Mesenchymal stem cell (in vitro differentiated cells and primary cell): ENCODE measurements around the gene NUAK1.

Experiments used
- DNase-seq: peaks from one replicate; pipeline ENCODE4 v3.0.0-alpha.2; 2013
- H2AFZ ChIP-seq: one replicate; pipeline ENCODE4 v1.6.1; 2013; ENCODE audit warnings: low read depth, mild to moderate bottlenecking, control low read depth, inconsistent platforms, low read length, moderate library complexity
- H2AK5ac ChIP-seq: 2 replicates; pipeline ENCODE4 v1.6.1; 2013; ENCODE audit warnings: low read length, moderate library complexity, mild to moderate bottlenecking, inconsistent platforms; ENCODE audit not compliant: severe bottlenecking
- H2BK120ac ChIP-seq: one replicate; pipeline ENCODE4 v1.6.1; 2013; ENCODE audit warnings: low read depth, mild to moderate bottlenecking, inconsistent platforms, low read length, moderate library complexity
- H2BK12ac ChIP-seq, 2 experiments: one replicate each; pipeline ENCODE4 v1.6.1; 2013; ENCODE audit warnings: inconsistent platforms in 2 of 2, low read length in 2 of 2, mild to moderate bottlenecking in 2 of 2, moderate library complexity in 2 of 2, control low read depth in 1 of 2
- H2BK15ac ChIP-seq: one replicate; pipeline ENCODE4 v1.6.1; 2013; ENCODE audit warnings: mild to moderate bottlenecking, low read depth, inconsistent platforms; ENCODE audit not compliant: poor library complexity, severe bottlenecking
- H2BK5ac ChIP-seq: 2 replicates; pipeline ENCODE4 v1.6.1; 2013; ENCODE audit warnings: low read depth, mild to moderate bottlenecking, low read length, control low read depth, inconsistent platforms; ENCODE audit not compliant: poor library complexity, severe bottlenecking
- H3K14ac ChIP-seq, 2 experiments: one replicate each; pipeline ENCODE4 v1.6.1; 2013; ENCODE audit warnings: inconsistent platforms in 2 of 2, low read length in 2 of 2, control low read depth in 1 of 2, mild to moderate bottlenecking in 1 of 2, moderate library complexity in 1 of 2
- H3K18ac ChIP-seq, 2 experiments: one replicate each; pipeline ENCODE4 v1.6.1; 2013; ENCODE audit warnings: inconsistent platforms in 2 of 2, low read length in 2 of 2, control low read depth in 1 of 2, low read depth in 1 of 2, mild to moderate bottlenecking in 1 of 2
- H3K23ac ChIP-seq, 2 experiments: one replicate each; pipeline ENCODE4 v1.6.1; 2013; ENCODE audit warnings: inconsistent platforms in 2 of 2, low read length in 2 of 2, mild to moderate bottlenecking in 2 of 2, moderate library complexity in 2 of 2, control low read depth in 1 of 2
- H3K27ac ChIP-seq: 2 replicates; pipeline ENCODE4 v1.5.1; 2013; ENCODE audit warnings: mild to moderate bottlenecking, moderate library complexity, low read length, control low read depth, inconsistent platforms; ENCODE audit not compliant: poor library complexity, severe bottlenecking
- H3K27me3 ChIP-seq, 2 experiments: 2 replicates each; pipeline versions ENCODE4 v1.6.1 to v1.7.0; 2013; ENCODE audit warnings: low read length in 2 of 2, mild to moderate bottlenecking in 2 of 2, moderate library complexity in 2 of 2, control low read depth in 1 of 2, inconsistent platforms in 1 of 2; ENCODE audit not compliant: control insufficient read depth in 1 of 2, insufficient read depth in 1 of 2
- H3K36me3 ChIP-seq, 2 experiments: 2 replicates each; pipeline versions ENCODE4 v1.6.1 to v1.7.0; 2013; ENCODE audit warnings: low read length in 2 of 2, control low read depth in 1 of 2, inconsistent platforms in 1 of 2, low read depth in 1 of 2, mild to moderate bottlenecking in 1 of 2; ENCODE audit not compliant: insufficient read depth in 2 of 2, control insufficient read depth in 1 of 2
- H3K4ac ChIP-seq, 2 experiments: one replicate each; pipeline ENCODE4 v1.6.1; 2013; ENCODE audit warnings: inconsistent platforms in 2 of 2, low read length in 2 of 2, mild to moderate bottlenecking in 2 of 2, moderate library complexity in 2 of 2, control low read depth in 1 of 2, low read depth in 1 of 2
- H3K4me1 ChIP-seq: 2 replicates; pipeline ENCODE4 v1.6.1; 2013; ENCODE audit warnings: low read depth, low read length, control low read depth; ENCODE audit not compliant: control insufficient read depth, insufficient read depth
- H3K4me2 ChIP-seq: 2 replicates; pipeline ENCODE4 v1.6.1; 2013; ENCODE audit warnings: low read length, mild to moderate bottlenecking, inconsistent platforms; ENCODE audit not compliant: poor library complexity, severe bottlenecking
- H3K4me3 ChIP-seq, 2 experiments: 2 replicates each; pipeline versions ENCODE4 v1.5.1 to v1.7.0; 2013; ENCODE audit warnings: low read length in 2 of 2, mild to moderate bottlenecking in 2 of 2, control low read depth in 1 of 2, low read depth in 1 of 2; ENCODE audit not compliant: insufficient read depth in 1 of 2
- H3K79me1 ChIP-seq: replicated peaks from 2 replicates; pipeline ENCODE4 v1.6.1; 2013; ENCODE audit warnings: mild to moderate bottlenecking, control low read depth, low read length, inconsistent platforms; ENCODE audit not compliant: poor library complexity, severe bottlenecking
- H3K9ac ChIP-seq: 2 replicates; pipeline ENCODE4 v1.7.0; 2013; ENCODE audit warnings: mild to moderate bottlenecking, low read length, moderate library complexity
- H3K9me3 ChIP-seq: 2 replicates; pipeline ENCODE4 v1.7.0; 2013; ENCODE audit warnings: mild to moderate bottlenecking, low read length; ENCODE audit not compliant: control insufficient read depth
- H4K8ac ChIP-seq: one replicate; pipeline ENCODE4 v1.6.1; 2013; ENCODE audit warnings: inconsistent platforms, mild to moderate bottlenecking, low read length, moderate library complexity
- H4K91ac ChIP-seq: one replicate; pipeline ENCODE4 v1.6.1; 2013; ENCODE audit warnings: mild to moderate bottlenecking, low read length, inconsistent platforms
- WGBS: methylation state at CpG from one replicate; pipeline ENCODE4 v1.1.7; 2013; ENCODE audit warnings: mixed read lengths; 5-methylcytosine and 5-hydroxymethylcytosine counted together

The NUAK1 gene

GRCh38 chr12:106149096-106149784 is 10.5 kb upstream of the NUAK1 start:
- Histone ChIP-seq H4K91ac (no peak overlapping the region), H3K14ac (no peak overlapping the region), H2AK5ac (no peak overlapping the region), H3K9ac (no peak overlapping the region), H3K36me3 (peaks cover 0 to 3% of the 10 kb centered on the region in 2 experiments), H2AFZ (no peak overlapping the region), H3K4me1 (peaks cover 6% of the 10 kb centered on the region), H2BK12ac (no peak overlapping the region), H3K4me3 (no peak overlapping the region), H3K27ac (no peak overlapping the region), H4K8ac (no peak overlapping the region), H3K4me2 (no peak overlapping the region), H2BK5ac (no peak overlapping the region), H2BK120ac (no peak overlapping the region), H3K4ac (no peak overlapping the region), H3K23ac (no peak overlapping the region), H3K18ac (no peak overlapping the region), H3K27me3 (no peaks in the 10 kb centered on the region), H2BK15ac (no peak overlapping the region), H3K79me1 (peaks cover 2% of the 10 kb centered on the region), H3K9me3 (no peaks in the 10 kb centered on the region)
- DNase-seq = no peak
- 62% methylated on average over 8 of the region's 10 CpGs for WGBS

GRCh38 chr12:106147956-106148355 is 9.2 kb upstream of the NUAK1 start:
- H3K36me3 ChIP-seq = peaks cover 0 to 3% of the 10 kb centered on the region in 2 experiments
- no peak overlapping the region for H2BK15ac ChIP-seq
- H3K79me1 ChIP-seq = peaks cover 4% of the 10 kb centered on the region
- no peak overlapping the region for H3K23ac ChIP-seq
- no peak overlapping the region for H2AK5ac ChIP-seq
- H3K4me1 ChIP-seq = peaks cover 6% of the 10 kb centered on the region
- H3K4me2 ChIP-seq = no peak overlapping the region
- no peak overlapping the region for H2AFZ ChIP-seq
- H2BK5ac ChIP-seq = no peak overlapping the region
- H3K4ac ChIP-seq = no peak overlapping the region
- no peak overlapping the region for H2BK12ac ChIP-seq
- H4K8ac ChIP-seq = no peak overlapping the region
- no peak overlapping the region for H3K9ac ChIP-seq
- 91% methylated on average over 12 of the region's 12 CpGs for WGBS
- no peak overlapping the region for H4K91ac ChIP-seq
- no peaks in the 10 kb centered on the region for H3K27me3 ChIP-seq
- H3K27ac ChIP-seq = no peak overlapping the region
- H2BK120ac ChIP-seq = no peak overlapping the region
- no peak overlapping the region for H3K4me3 ChIP-seq
- DNase-seq = no peak
- H3K9me3 ChIP-seq = no peaks in the 10 kb centered on the region
- H3K14ac ChIP-seq = no peak overlapping the region
- H3K18ac ChIP-seq = no peak overlapping the region

- Histone ChIP-seq H3K9me3 (no peaks in the 10 kb centered on the region), H4K91ac (no peak overlapping the region), H3K4me3 (no peak overlapping the region), H3K79me1 (peaks cover 6% of the 10 kb centered on the region), H3K4me2 (no peak overlapping the region), H3K27ac (no peak overlapping the region), H2AK5ac (no peak overlapping the region), H3K23ac (no peak overlapping the region), H3K36me3 (peaks cover 0 to 3% of the 10 kb centered on the region in 2 experiments), H2AFZ (no peak overlapping the region), H3K27me3 (no peaks in the 10 kb centered on the region), H3K9ac (no peak overlapping the region), H3K4me1 (peaks cover 6% of the 10 kb centered on the region), H2BK120ac (no peak overlapping the region), H2BK15ac (no peak overlapping the region), H4K8ac (no peak overlapping the region), H3K14ac (no peak overlapping the region), H3K4ac (no peak overlapping the region), H3K18ac (no peak overlapping the region), H2BK12ac (no peak overlapping the region), H2BK5ac (no peak overlapping the region)
- 100% methylated on average over 1 of the region's 4 CpGs for WGBS
- no peak for DNase-seq
Observed at GRCh38 chr12:106146987-106147386, 8.2 kb upstream of the NUAK1 start.

GRCh38 chr12:106145539-106146447 is 7.0 kb upstream of the NUAK1 start:
- Histone ChIP-seq H3K4ac (no peak overlapping the region), H3K9ac (no peak overlapping the region), H3K27ac (no peak overlapping the region), H3K9me3 (no peaks in the 10 kb centered on the region), H2BK120ac (no peak overlapping the region), H3K4me2 (no peak overlapping the region), H2AK5ac (no peak overlapping the region), H3K14ac (no peak overlapping the region), H3K36me3 (peaks cover 0 to 3% of the 10 kb centered on the region in 2 experiments), H2BK15ac (no peak overlapping the region), H2AFZ (no peak overlapping the region), H3K27me3 (no peaks in the 10 kb centered on the region), H4K91ac (peak overlapping the region; percentile 25), H3K79me1 (peaks cover 9% of the 10 kb centered on the region), H4K8ac (no peak overlapping the region), H3K18ac (no peak overlapping the region), H3K23ac (no peak overlapping the region), H2BK12ac (peak overlapping the region in 1 of 2 experiments; percentile 56), H3K4me1 (peaks cover 7% of the 10 kb centered on the region), H2BK5ac (no peak overlapping the region), H3K4me3 (no peak overlapping the region)
- no peak for DNase-seq
- WGBS = 62% methylated on average over 12 of the region's 14 CpGs
